Immature natural killer cell (primary cell): ENCODE measurements around the gene GOLGA7B. TPM values are rescaled to one million over a fixed set of nuclear protein-coding genes. Genes with fewer than 3 reads are reported as not detected.

Experiments
- DNase-seq, 3 donors: peaks; one replicate each; pipeline ENCODE4 v3.0.0; 2022; ENCODE audit warnings: mixed read lengths in 1 of 3
- H3K27ac Mint-ChIP-seq, 6 donors: one replicate each; pipeline ENCODE4 v1.8.0; 2020; ENCODE audit warnings: mixed read lengths in 6 of 6, mild to moderate bottlenecking in 5 of 6, inconsistent platforms in 4 of 6, moderate library complexity in 3 of 6
- H3K27me3 Mint-ChIP-seq, 3 donors: one replicate each; pipeline ENCODE4 v1.8.0; 2020 to 2021; ENCODE audit warnings: low read depth in 3 of 3, mild to moderate bottlenecking in 3 of 3, mixed read lengths in 3 of 3, moderate library complexity in 3 of 3, inconsistent platforms in 1 of 3
- H3K36me3 Mint-ChIP-seq, 3 donors: one replicate each; pipeline ENCODE4 v1.8.0; 2020; ENCODE audit warnings: mixed read lengths in 3 of 3, inconsistent platforms in 2 of 3, mild to moderate bottlenecking in 2 of 3
- H3K4me1 Mint-ChIP-seq, 2 donors: one replicate each; pipeline ENCODE4 v1.8.0; 2020; ENCODE audit warnings: inconsistent platforms in 2 of 2, mild to moderate bottlenecking in 2 of 2, mixed read lengths in 2 of 2, moderate library complexity in 1 of 2
- H3K4me3 Mint-ChIP-seq, 5 donors: one replicate each; pipeline ENCODE4 v1.8.0; 2020; ENCODE audit warnings: mild to moderate bottlenecking in 5 of 5, mixed read lengths in 5 of 5, inconsistent platforms in 3 of 5, moderate library complexity in 3 of 5
- H3K9me3 Mint-ChIP-seq, 6 donors: one replicate each; pipeline ENCODE4 v1.8.0; 2020; ENCODE audit warnings: mild to moderate bottlenecking in 6 of 6, mixed read lengths in 6 of 6, inconsistent platforms in 4 of 6, moderate library complexity in 3 of 6
- polyA plus RNA-seq, 3 donors: library from polyadenylated mRNA; unstranded; fragments of 300-500 nt; fragmentation: Illumina TruSeq; gene quantifications; one replicate each; pipeline ENCODE4 v1.2.3, GENCODE V29; 2021

GOLGA7B gene
- polyA plus RNA-seq, 3 donors from 2014 or later: 0.09 to 0.27 (median 0.17) TPM

DNA sequence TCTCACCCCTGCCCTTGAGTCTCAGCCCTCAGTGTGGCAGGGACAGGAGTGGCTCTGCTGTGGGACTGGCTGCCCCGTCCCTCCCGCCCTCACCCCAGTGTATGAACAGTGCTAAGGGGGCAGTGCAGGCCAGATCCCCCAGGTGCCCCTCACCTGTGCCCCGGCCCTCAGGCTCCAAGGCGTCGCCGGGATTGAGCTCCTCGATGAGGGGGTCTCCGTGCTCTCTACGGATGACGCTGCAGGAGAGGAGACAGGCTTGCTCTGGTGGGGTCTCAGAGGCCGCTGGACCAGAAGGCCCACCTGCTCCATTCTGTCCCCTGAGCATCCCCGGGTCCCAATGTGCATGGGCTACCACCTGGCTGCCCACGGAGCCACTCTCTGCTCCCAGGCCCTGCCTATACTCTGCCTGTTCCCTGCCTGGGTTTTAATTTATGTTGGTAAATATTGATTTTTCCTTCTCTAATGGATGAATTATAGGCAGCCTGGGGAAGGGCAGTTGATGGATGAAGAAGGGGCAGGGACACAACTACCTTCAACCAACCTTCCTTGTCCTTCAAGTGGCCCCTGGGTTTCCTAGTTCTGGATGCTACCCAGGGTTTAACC, 47.2 kb downstream of the GOLGA7B start:
- peaks cover 0 to 4% (median 2%) of the 10 kb centered on the region in 3 donors for H3K27me3 Mint-ChIP-seq
- no peaks in the 10 kb centered on the region for H3K9me3 Mint-ChIP-seq
- no peaks in the 10 kb centered on the region for H3K4me1 Mint-ChIP-seq
- DNase-seq: no peak
- no peak overlapping the region for H3K4me3 Mint-ChIP-seq
- H3K27ac Mint-ChIP-seq: no peak overlapping the region
- peaks cover 0 to 5% (median 0%) of the 10 kb centered on the region in 3 donors for H3K36me3 Mint-ChIP-seq

DNA sequence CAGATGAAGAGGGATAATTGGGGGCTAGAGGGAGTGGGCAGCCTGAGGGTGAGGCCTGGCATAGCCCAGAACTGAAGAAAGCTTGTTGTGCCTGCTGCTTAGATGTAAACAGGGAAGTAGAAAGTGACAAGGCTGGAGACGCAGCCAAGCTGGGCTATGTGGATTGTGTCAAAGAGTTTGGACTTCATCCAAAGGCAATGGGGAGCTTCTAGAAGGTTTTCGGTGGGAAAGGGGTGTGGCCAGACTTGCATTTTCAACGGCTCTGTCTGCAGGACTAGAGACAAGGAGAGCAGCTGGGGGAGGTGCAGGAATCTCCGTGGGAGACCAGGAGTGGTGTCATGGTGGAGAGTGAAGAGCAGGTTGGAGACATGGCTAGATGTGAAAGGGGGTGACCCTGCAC, 48.8 kb downstream of the GOLGA7B start:
- H3K9me3 Mint-ChIP-seq: no peaks in the 10 kb centered on the region
- H3K4me3 Mint-ChIP-seq: no peak overlapping the region

DNA sequence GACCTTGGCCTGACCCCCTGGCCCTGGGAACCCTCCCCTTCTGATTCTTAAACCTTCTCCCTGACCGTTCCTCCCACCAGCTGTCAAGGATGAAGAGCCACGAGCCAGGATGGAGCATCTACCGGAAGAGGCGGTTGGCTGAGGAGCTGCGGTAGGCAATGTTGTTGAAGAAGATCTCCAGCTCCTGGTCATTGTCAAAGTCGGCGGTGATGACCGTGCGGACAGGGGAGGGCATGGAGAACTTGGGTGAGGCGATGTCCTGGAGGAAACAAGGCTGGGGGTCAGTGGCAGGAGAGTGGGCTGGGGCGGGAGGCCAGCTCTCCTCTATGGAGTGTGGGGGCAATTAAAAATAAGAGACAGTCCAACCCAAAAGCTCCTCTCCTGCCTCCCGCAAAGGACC, 51.7 kb downstream of the GOLGA7B start:
- Mint-ChIP-seq H3K36me3 (no peaks in the 10 kb centered on the region), H3K27ac (no peak overlapping the region), H3K27me3 (peaks cover 1 to 9% (median 5%) of the 10 kb centered on the region in 3 donors), H3K4me3 (no peak overlapping the region), H3K4me1 (no peaks in the 10 kb centered on the region), H3K9me3 (no peaks in the 10 kb centered on the region)
- DNase-seq: no peak

More for the DNA sequence above, 48.8 kb downstream of the GOLGA7B start:
- Mint-ChIP-seq H3K27me3 (peaks cover 0 to 4% (median 2%) of the 10 kb centered on the region in 3 donors), H3K27ac (no peak overlapping the region), H3K4me1 (no peaks in the 10 kb centered on the region), H3K36me3 (peaks cover 0 to 5% (median 0%) of the 10 kb centered on the region in 3 donors)
- no peak for DNase-seq

DNA sequence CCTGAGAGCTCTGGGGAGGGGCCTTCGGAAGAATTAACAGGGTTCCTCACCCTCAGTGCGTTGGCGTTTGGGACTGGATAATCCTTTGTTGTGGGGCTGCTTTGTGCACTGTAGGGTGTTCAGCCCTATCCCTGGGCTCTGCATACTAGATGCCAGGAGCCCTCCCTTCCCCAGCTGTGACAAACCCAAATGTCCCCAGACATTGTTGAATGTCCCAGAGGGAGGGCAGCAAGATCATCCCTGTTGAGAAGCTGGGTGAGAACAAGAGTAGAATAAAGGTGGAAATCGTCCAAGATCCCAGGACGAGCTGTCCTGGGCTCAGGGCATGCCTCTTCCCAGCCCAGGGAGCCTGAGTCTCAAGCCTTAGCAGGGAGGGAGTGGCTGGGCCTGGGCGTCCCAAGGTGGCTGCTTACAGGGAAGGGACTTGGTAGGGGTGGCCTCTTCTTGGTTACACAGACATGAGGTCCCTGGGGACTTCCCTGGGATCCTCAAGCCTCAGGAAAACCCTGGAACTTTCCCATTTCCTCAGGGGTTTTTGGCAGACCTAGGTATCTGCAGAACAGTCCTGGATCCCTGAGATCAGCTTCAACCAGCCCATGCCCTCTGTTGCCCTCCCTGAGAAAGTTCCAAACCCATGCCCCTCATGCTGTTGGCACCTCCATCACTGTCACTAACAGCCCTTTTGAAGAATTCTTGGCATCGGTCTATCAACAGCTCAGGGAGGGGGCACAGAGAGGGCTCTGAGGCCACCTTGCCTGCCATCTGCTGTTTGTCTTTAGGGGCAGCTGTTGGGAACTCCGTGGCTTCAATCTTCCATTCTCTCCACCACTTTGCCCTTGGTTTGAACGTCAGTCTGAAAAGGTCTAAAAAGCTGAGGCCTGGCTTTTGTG, 53.7 kb downstream of the GOLGA7B start:
- no peak for DNase-seq
- no peaks in the 10 kb centered on the region for H3K4me1 Mint-ChIP-seq
- H3K9me3 Mint-ChIP-seq: no peaks in the 10 kb centered on the region
- H3K36me3 Mint-ChIP-seq: no peaks in the 10 kb centered on the region
- H3K4me3 Mint-ChIP-seq: no peak overlapping the region
- no peak overlapping the region for H3K27ac Mint-ChIP-seq
- H3K27me3 Mint-ChIP-seq: peaks cover 3 to 9% (median 5%) of the 10 kb centered on the region in 3 donors

DNA sequence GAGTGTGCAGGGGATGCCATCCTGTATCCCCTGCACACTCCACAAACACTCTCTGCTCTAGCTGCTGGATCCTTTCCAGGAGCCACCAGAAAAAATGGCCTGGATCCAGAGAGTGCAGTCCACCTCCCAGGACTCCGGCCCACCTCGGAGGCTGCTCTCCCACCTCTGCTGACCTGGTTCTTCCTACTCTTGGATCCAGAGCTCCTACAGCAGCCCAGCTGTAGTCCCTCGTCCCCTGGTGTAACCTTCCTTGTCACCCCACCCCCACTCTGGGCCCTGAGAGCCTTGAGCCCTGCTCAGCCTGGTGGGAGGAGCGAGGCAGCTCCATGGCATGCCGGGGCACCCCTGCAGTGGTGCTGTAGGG, 54.4 kb downstream of the GOLGA7B start:
- no peak overlapping the region for H3K27ac Mint-ChIP-seq
- H3K27me3 Mint-ChIP-seq: peaks cover 3 to 9% (median 6%) of the 10 kb centered on the region in 3 donors
- H3K4me3 Mint-ChIP-seq: no peak overlapping the region
- H3K36me3 Mint-ChIP-seq: no peaks in the 10 kb centered on the region
- H3K9me3 Mint-ChIP-seq: no peaks in the 10 kb centered on the region
- H3K4me1 Mint-ChIP-seq: no peaks in the 10 kb centered on the region
- DNase-seq: no peak

DNA sequence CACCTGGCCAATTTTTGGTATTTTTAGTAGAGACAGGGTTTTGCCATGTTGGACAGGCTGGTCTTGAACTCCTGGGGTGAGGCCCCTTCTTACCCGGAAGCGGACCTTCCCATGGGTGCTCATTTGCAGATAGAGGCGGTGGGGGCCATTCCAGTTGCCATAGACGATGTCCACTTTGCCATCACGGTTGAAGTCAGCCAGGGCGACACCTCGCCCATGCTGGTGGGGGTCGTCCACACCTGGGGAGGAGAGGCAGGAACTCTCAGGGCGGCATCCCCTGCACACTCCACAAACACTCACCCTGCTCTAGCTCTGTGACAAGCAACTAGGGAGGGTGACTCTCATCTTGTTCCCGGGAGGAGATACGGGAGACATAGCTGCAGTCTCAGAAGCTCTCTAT, 54.9 kb downstream of the GOLGA7B start:
- no peaks in the 10 kb centered on the region for H3K9me3 Mint-ChIP-seq
- H3K4me3 Mint-ChIP-seq: no peak overlapping the region
- no peaks in the 10 kb centered on the region for H3K4me1 Mint-ChIP-seq
- H3K27me3 Mint-ChIP-seq: peaks cover 3 to 9% (median 7%) of the 10 kb centered on the region in 3 donors
- no peak overlapping the region for H3K27ac Mint-ChIP-seq
- no peak for DNase-seq
- no peaks in the 10 kb centered on the region for H3K36me3 Mint-ChIP-seq

DNA sequence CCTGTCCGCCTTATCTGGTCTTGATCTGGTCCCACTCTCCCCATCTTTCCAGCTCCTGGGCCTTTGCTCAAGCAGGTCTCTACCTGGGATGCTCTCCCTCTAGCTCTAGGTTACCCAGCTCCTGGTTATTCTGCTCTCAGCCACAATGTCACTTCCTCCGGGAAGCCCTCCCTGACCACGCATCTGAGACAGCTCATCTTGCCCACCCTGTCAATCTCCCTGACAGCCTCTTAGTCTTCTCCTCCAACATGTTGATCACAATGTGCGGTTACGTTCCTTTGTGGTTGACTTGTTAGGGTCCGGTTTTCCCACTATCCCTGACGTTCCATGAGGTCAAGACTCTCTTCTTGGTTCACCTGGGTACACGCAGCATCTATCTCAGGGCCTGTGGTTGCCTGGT, 55.6 kb downstream of the GOLGA7B start:
- H3K27ac Mint-ChIP-seq: peak overlapping the region in 1 of 6 donors; percentile 37
- no peaks in the 10 kb centered on the region for H3K9me3 Mint-ChIP-seq
- DNase-seq: no peak
- no peaks in the 10 kb centered on the region for H3K36me3 Mint-ChIP-seq
- no peaks in the 10 kb centered on the region for H3K4me1 Mint-ChIP-seq
- H3K27me3 Mint-ChIP-seq: peaks cover 3 to 9% (median 7%) of the 10 kb centered on the region in 3 donors
- no peak overlapping the region for H3K4me3 Mint-ChIP-seq

DNA sequence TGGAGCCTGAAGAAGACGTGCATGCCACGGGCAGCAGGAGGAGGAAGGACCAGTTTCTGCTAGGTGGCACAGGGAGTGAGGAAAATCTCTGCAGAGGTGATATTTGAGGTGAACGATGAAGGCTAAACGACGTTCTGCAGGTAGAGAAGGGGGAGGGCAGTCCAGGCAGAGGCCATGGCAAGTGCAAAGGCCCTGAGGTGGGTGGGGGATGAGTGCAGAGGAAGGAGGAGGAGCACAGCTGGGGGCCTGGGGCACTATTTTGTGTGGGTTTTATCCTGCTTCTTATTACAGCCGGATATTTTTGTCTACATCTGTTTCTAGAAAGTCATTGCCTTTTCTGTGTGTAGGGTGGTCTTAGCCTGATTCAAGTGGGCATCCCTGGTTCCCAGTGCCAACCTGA, 57.6 kb downstream of the GOLGA7B start:
- Mint-ChIP-seq H3K27ac (no peak overlapping the region), H3K27me3 (peaks cover 5 to 9% (median 7%) of the 10 kb centered on the region in 3 donors)

DNA sequence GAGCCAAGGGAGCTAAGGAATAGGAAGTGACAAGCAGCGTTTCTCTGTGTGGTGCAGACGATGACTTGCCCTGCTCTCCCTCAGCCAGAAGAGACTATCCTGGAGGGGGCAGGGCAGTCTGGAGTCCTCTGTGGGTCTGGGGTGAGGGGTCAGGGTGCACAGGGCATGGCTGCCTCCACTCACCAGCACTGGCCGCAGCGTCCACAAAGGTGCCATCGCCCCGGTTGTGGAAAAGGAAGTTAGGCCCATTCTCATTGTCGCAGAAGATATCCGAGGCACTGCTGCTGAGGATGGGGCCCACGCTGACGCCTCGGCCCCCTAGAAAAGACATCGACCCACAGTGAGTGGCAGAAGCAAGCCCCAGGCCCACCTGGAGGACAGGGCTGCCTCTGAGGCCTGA, 58.2 kb downstream of the GOLGA7B start:
- no peak overlapping the region for H3K27ac Mint-ChIP-seq
- DNase-seq: no peak
- peaks cover 6 to 9% (median 7%) of the 10 kb centered on the region in 3 donors for H3K27me3 Mint-ChIP-seq
- H3K36me3 Mint-ChIP-seq: no peaks in the 10 kb centered on the region
- H3K4me1 Mint-ChIP-seq: no peaks in the 10 kb centered on the region
- H3K4me3 Mint-ChIP-seq: no peak overlapping the region
- H3K9me3 Mint-ChIP-seq: no peaks in the 10 kb centered on the region

More for the DNA sequence above, 57.6 kb downstream of the GOLGA7B start:
- DNase-seq: no peak
- no peaks in the 10 kb centered on the region for H3K36me3 Mint-ChIP-seq
- H3K9me3 Mint-ChIP-seq: no peaks in the 10 kb centered on the region
- no peak overlapping the region for H3K4me3 Mint-ChIP-seq
- no peaks in the 10 kb centered on the region for H3K4me1 Mint-ChIP-seq

DNA sequence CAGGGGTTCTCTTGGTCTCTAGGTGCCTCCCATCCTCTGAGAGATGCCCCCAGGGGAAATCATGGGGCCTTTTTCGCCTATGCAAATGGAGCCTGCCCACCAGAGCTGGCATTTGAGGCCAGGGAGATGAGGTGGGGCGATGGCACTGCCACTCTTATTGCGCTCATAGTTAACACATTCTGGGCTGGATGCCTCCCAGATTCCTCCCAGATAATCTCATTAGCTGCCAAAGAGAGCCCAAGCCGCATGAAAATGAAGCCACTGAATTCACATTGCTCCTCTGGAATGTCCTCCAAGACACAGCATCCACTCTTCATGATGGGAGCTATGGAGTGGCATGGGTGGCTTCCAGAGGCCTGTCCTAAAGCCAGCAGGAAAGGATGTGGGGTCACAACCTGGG, 61.0 kb downstream of the GOLGA7B start:
- Mint-ChIP-seq H3K36me3 (no peaks in the 10 kb centered on the region), H3K27ac (no peak overlapping the region), H3K4me1 (peaks cover 0 to 3% of the 10 kb centered on the region in 2 donors), H3K9me3 (no peaks in the 10 kb centered on the region), H3K4me3 (no peak overlapping the region), H3K27me3 (peaks cover 0 to 8% (median 4%) of the 10 kb centered on the region in 3 donors)
- DNase-seq: no peak

DNA sequence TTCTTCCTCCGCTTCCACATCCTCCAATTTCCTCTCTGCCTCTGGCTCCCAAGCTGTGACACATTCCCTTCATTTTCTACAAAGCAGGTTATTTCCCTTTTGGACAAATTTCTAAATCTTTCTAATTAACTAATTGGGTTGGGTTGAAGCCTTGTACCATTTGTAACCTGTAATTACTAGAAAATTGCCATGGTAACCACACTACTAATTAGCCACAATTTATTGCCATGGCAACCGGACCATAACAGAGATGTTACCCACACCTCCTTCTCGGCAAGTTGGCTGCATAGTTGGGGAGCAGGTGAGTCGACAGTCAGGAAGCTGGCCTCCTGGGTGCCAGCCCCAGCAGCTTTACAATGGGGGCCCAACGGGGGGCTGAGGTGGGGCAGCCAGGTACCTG, 61.6 kb downstream of the GOLGA7B start:
- no peaks in the 10 kb centered on the region for H3K9me3 Mint-ChIP-seq
- H3K4me3 Mint-ChIP-seq: no peak overlapping the region
- no peak overlapping the region for H3K27ac Mint-ChIP-seq
- DNase-seq: no peak
- H3K4me1 Mint-ChIP-seq: peaks cover 0 to 3% of the 10 kb centered on the region in 2 donors
- peaks cover 0 to 8% (median 4%) of the 10 kb centered on the region in 3 donors for H3K27me3 Mint-ChIP-seq
- no peaks in the 10 kb centered on the region for H3K36me3 Mint-ChIP-seq

DNA sequence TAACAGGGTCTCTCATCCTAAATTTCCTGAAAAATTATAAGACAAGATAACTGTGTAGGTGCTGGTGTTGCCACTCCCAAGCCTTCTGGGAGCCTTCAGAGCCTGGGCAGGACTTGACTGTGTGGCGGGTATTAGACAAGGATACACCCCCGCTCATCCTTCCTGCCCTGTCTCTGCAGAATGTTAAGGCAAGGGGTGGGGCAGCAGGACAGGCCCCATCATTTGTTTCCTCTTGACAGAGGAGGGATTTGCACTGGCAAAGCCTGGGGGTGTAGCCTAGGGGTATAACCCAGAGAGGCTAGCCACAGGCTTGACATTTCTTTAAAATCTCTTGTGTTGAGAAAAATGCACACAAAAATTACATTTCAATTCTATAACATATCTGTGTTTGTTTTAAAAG, 63.5 kb downstream of the GOLGA7B start:
- no peaks in the 10 kb centered on the region for H3K9me3 Mint-ChIP-seq
- no peak for DNase-seq
- peaks cover 0 to 8% (median 4%) of the 10 kb centered on the region in 3 donors for H3K27me3 Mint-ChIP-seq
- H3K4me3 Mint-ChIP-seq: no peak overlapping the region
- no peaks in the 10 kb centered on the region for H3K36me3 Mint-ChIP-seq
- no peak overlapping the region for H3K27ac Mint-ChIP-seq
- H3K4me1 Mint-ChIP-seq: peaks cover 0 to 3% of the 10 kb centered on the region in 2 donors

DNA sequence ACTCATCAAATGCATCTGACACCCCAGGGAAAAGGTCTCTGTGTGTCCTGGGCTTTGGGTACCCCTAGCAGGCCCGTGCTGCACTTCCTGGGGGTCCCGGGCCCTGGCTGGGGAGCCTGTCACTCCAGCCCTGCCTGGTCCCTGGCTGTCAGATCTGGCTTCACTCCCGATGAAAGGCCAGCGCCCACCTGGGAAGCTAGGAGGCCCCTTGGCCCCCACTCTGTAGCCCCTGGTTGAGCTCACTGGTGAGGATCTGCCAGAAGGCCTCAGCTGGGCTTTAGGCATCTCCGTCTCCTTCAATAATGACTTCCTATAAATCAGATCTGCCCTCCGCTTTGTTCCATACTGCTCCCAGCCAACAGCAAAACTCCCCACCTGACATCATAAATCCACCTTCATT, 64.0 kb downstream of the GOLGA7B start:
- Mint-ChIP-seq H3K4me3 (no peak overlapping the region), H3K27ac (no peak overlapping the region), H3K36me3 (no peaks in the 10 kb centered on the region), H3K27me3 (peaks cover 0 to 8% (median 4%) of the 10 kb centered on the region in 3 donors), H3K9me3 (no peaks in the 10 kb centered on the region), H3K4me1 (peaks cover 0 to 3% of the 10 kb centered on the region in 2 donors)
- no peak for DNase-seq

DNA sequence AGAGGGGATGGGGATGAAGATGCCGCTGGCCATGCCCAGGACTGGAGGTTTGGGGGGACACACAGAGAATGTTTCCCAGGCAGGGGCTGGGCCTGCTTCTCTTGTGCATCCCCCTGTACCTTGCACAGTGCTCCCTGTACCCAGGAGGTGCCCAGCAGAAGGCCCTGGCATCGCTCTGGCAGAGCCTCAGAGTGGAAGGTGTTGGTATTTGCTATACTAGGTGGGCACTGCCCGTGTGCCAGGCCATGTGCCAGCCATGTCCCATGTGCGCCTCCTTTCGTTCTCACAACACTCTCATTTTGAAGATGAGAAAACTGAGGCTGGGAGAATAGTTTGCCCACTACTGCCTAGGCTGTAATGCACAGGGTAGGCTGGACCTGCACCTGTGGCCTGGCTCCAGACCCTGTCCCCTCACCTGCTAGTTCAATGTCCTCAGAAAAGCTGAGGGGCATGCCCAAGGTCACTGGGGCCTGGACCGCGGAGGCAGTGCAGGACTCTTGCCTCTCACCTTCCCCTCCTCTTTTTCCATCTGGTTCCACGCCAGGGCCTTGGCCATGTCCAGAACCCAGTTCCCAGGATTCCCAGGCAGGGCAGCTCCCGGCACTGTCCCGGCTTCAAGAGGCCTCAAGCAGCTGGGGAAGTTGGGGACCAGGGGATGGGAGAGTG, 64.7 kb downstream of the GOLGA7B start:
- Mint-ChIP-seq H3K9me3 (no peaks in the 10 kb centered on the region), H3K27me3 (peaks cover 2 to 8% (median 5%) of the 10 kb centered on the region in 3 donors), H3K4me3 (no peak overlapping the region), H3K4me1 (peaks cover 0 to 3% of the 10 kb centered on the region in 2 donors), H3K27ac (no peak overlapping the region), H3K36me3 (no peaks in the 10 kb centered on the region)
- DNase-seq: no peak
